Kidney (tissue), 14 donors: ENCODE results near the gene GNG4. TPM values are rescaled to one million over a fixed set of nuclear protein-coding genes. Genes with fewer than 3 reads are reported as not detected.

Source experiments
- DNase-seq, 5 donors: peaks; one replicate each; pipeline ENCODE4 v3.0.0-alpha.2; 2013 to 2020
- FAIRE-seq: peaks from 2 replicates; lab custom pipeline; 2012; peaks lifted over from hg19 to GRCh38; lab: Jason Lieb, UNC
- H3K27ac ChIP-seq, 2 donors: one replicate each; pipeline ENCODE4 v1.7.0; 2013; ENCODE audit warnings: low read depth in 2 of 2, low read length in 2 of 2, inconsistent platforms in 1 of 2
- H3K27me3 ChIP-seq: one replicate; pipeline ENCODE4 v1.7.1; 2013; ENCODE audit warnings: low read length, inconsistent platforms; ENCODE audit not compliant: control insufficient read depth, insufficient read depth
- H3K36me3 ChIP-seq, 3 donors: one replicate each; pipeline versions ENCODE4 v1.7.0 to v1.7.1; 2013; ENCODE audit warnings: low read length in 3 of 3, control low read depth in 1 of 3, inconsistent platforms in 1 of 3; ENCODE audit not compliant: insufficient read depth in 3 of 3, control insufficient read depth in 2 of 3
- H3K4me1 ChIP-seq, 3 donors: one replicate each; pipeline versions ENCODE4 v1.7.0 to v1.7.1; 2013; ENCODE audit warnings: low read length in 3 of 3, inconsistent platforms in 1 of 3, low read depth in 1 of 3; ENCODE audit not compliant: control insufficient read depth in 2 of 3, insufficient read depth in 2 of 3
- H3K4me3 ChIP-seq, 3 donors: one replicate each; pipeline versions ENCODE4 v1.7.0 to v1.8.1; 2013; ENCODE audit warnings: low read length in 3 of 3, control low read depth in 1 of 3, inconsistent platforms in 1 of 3
- H3K9ac ChIP-seq, 3 donors: one replicate each; pipeline versions ENCODE4 v1.7.0 to v1.7.1; 2013; ENCODE audit warnings: low read length in 3 of 3, control low read depth in 1 of 3, inconsistent platforms in 1 of 3
- H3K9me3 ChIP-seq, 3 donors: one replicate each; pipeline versions ENCODE4 v1.7.0 to v1.7.1; 2013; ENCODE audit warnings: low read length in 3 of 3, control low read depth in 1 of 3, inconsistent platforms in 1 of 3; ENCODE audit not compliant: control insufficient read depth in 2 of 3, insufficient read depth in 1 of 3
- intact Hi-C: fragments of 100-400 bp; cut with DNase I; formaldehyde crosslinking; loops from one replicate; pipeline ENCODE4 v1.11.1; 2022
- polyA plus RNA-seq: library from polyadenylated mRNA; stranded (reverse); fragments of 350-450 nt; fragmentation: Illumina TruSeq; extraction: RNeasy Lipid Tissue Mini Kit (QIAGEN cat#74804); gene quantifications from one replicate; pipeline ENCODE4 v1.2.3, GENCODE V29; 2014; ENCODE audit warnings: low read depth, low replicate concordance; ENCODE audit not compliant: insufficient read depth
- total RNA-seq: library from RNA; stranded (reverse); fragmentation: NEBNext Ultra II Directional; extraction: Animal tissue kit (Norgen Biotek cat#: 25700); gene quantifications from one replicate; pipeline ENCODE4 v1.2.1, GENCODE V29; 2021
- TF ChIP-seq, protein P1 (sequence below): IDR thresholded peaks from 3 replicates; pipeline ENCODE4 v1.5.1; 2012; ENCODE audit warnings: mild to moderate bottlenecking, moderate library complexity, borderline replicate concordance; ENCODE audit not compliant: insufficient read depth; ENCODE audit errors: extremely low read depth
- donor health status: control.
- donor health status: control.
- donor health status: control.
- donor health status: control.
- donor health status: control.
- donor health status: DM: yes; HTN: yes; CAD: no.
- donor health status: Normal renal cell carcinoma (clear cell type).

GNG4 gene
- total and polyA plus RNA-seq, 2 donors from 2014 or later = 4.5 TPM; not detected in 1

DNA sequence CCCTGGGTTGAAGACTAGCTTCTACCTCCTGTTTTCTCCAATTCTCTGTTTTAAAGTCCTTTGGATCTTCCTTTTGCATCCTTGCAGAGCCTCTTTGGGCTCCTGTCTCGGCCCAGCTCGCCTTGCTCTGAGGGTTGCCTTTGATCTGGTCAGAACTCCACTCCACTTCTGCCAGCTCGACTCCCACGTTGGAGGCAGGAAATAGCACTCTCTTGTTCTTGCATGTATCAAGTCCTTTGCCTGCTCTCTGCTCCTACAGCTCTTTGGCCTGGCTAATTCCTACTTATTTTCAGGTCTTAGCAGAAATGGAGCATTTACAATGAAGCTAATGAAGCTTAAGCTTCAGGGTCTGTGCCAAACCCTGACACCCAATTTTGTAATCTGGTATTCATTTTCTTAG lies 124.3 kb downstream of the GNG4 start:
- FAIRE-seq = no peak
- TF ChIP-seq, protein P1, sequence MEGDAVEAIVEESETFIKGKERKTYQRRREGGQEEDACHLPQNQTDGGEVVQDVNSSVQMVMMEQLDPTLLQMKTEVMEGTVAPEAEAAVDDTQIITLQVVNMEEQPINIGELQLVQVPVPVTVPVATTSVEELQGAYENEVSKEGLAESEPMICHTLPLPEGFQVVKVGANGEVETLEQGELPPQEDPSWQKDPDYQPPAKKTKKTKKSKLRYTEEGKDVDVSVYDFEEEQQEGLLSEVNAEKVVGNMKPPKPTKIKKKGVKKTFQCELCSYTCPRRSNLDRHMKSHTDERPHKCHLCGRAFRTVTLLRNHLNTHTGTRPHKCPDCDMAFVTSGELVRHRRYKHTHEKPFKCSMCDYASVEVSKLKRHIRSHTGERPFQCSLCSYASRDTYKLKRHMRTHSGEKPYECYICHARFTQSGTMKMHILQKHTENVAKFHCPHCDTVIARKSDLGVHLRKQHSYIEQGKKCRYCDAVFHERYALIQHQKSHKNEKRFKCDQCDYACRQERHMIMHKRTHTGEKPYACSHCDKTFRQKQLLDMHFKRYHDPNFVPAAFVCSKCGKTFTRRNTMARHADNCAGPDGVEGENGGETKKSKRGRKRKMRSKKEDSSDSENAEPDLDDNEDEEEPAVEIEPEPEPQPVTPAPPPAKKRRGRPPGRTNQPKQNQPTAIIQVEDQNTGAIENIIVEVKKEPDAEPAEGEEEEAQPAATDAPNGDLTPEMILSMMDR = no peak
- H3K9ac ChIP-seq = no peak overlapping the region

DNA sequence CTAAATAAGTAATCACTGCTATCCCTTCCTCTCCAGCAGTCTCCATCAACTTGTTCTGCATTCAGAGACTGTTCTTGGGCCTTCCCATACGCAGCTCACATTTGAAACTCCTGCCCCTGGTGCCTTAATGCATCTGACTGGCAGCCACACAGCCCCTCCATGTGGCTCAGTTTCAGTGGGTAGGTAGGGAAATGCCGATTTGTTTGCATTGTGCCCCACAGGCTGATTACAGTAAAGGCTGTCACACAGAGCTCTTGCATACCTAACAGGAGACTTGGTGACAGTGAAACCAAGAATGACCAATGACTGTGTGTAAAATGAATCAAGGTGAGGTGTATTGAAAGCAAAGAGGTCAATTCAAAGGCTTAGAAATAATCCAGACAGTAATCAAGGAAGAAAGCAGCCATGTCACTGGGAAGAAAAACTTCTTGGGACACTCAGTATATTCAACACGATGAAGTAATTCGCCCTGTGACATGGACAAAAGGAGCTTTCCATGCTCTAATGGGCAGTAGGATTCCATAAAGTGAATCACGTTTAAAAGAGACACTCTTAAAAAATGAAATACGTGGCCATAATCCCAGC lies 132.6 kb downstream of the GNG4 start:
- TF ChIP-seq, protein P1 = no peak
- H3K9me3 ChIP-seq = no peaks in the 10 kb centered on the region
- H3K27me3 ChIP-seq = no peaks in the 10 kb centered on the region
- H3K4me1 ChIP-seq = no peaks in the 10 kb centered on the region
- H3K27ac ChIP-seq = no peak overlapping the region
- intact Hi-C loops = no loop called here
- no peak overlapping the region for H3K4me3 ChIP-seq
- DNase-seq = no peak
- no peak overlapping the region for H3K9ac ChIP-seq
- no peak for FAIRE-seq
- H3K36me3 ChIP-seq = no peaks in the 10 kb centered on the region

More for the DNA sequence above, 124.3 kb downstream of the GNG4 start:
- Histone ChIP-seq H3K27me3 (no peaks in the 10 kb centered on the region), H3K9me3 (no peaks in the 10 kb centered on the region), H3K4me1 (no peaks in the 10 kb centered on the region), H3K27ac (no peak overlapping the region), H3K4me3 (no peak overlapping the region), H3K36me3 (no peaks in the 10 kb centered on the region)
- intact Hi-C loops = no loop called here
- no peak for DNase-seq

DNA sequence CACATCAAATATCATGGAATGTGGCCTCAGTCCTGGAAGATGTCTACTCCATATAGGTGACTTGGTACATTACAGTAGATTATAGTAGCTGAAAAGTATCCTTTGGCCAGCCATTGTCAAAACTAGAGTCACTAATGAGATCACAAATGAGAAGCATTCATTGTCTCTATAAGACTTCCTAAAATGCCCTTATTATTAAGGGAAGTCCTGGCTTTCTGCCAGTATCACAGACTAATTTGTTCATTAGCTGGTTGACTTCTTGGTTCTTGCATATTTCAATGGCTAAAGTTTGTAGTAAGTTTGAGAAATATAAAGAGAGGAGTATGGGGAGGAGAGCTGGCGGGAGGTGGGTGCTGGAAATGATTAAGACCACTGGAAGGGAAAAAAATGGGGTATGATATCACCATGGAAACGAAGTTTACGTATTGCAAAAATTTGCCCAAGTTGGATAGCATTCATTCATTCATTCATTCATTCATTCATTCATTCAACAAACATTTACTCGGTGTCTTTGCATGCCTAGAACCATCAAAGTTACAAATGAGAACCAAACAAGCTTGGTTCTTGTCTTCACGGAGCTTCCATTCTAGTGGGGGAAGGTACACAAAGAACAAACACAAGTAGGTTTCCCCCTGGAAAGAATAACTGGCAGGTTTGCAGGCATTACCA lies 133.6 kb downstream of the GNG4 start:
- no peak for DNase-seq
- H3K27ac ChIP-seq = no peak overlapping the region
- no peaks in the 10 kb centered on the region for H3K9me3 ChIP-seq
- no peaks in the 10 kb centered on the region for H3K4me1 ChIP-seq
- H3K9ac ChIP-seq = no peak overlapping the region
- H3K4me3 ChIP-seq = no peak overlapping the region
- intact Hi-C loops = no loop called here
- H3K36me3 ChIP-seq = no peaks in the 10 kb centered on the region
- no peaks in the 10 kb centered on the region for H3K27me3 ChIP-seq
- FAIRE-seq = no peak
- TF ChIP-seq, protein P1 = no peak
